GM18502 (cell line): ENCODE measurements around the gene ST3GAL4.

ENCODE experiments used
- ATAC-seq: cut with Tn5 transposase; IDR thresholded peaks from one replicate; pipeline ENCODE4 v1.9.1; 2021; ENCODE audit warnings: mild to moderate bottlenecking; ENCODE audit not compliant: unreplicated experiment, poor library complexity

The ST3GAL4 gene

DNA sequence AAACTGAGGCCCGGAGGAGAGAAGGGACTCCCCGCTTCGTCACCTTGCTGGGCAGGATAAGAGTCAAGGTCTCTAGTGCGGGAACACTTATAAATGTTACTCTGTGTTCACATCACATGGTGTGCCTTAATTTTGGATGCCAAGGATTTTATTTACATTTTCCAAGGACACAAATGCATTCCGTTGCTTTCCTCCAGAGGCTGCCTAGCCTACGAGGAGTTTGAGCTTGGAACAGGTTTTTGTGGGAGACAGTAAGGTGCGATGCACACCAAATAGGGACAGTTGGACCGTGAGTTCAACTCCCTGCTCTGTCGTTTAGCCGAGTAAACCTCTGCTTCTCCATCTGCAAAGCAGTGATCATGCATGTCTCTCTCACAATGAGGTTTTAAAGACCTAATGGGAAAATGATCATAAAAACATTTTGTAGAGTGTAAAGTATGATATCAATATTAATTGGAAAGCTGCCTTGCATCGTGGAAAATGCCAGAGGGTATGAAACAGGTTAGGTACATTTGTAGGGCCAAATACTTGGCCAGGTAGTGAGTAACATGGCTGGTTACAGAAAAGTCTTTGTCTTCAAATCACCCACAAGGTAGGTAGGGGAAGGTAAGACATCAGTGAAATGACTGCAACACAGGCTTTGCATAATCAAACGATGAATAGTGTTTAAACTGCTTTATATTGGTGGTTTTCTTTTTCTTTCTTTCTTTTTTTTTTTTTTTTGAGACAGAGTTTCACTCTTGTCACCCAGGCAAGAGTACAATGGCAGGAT, 61.8 kb downstream of the ST3GAL4 start:
- no peak for ATAC-seq

DNA sequence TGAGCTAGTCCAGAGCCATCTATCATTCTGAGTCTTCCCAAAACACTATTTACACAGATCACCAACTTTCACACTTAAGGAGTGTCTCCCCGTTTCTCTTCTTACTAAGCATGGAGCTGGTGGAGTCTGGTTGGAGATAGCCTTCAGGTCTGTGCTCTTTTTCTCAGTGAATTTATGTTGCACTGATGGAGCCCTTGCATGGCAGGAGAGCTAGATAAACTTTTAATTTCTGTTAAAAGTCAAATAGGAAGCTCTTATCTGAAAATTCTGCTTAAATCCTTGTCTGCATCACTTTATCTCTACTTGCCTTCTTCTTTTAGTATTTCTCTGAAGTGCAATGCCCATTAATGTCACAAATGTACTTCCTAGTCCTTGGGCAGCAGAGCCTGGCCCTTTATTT, 63.4 kb downstream of the ST3GAL4 start:
- no peak for ATAC-seq

DNA sequence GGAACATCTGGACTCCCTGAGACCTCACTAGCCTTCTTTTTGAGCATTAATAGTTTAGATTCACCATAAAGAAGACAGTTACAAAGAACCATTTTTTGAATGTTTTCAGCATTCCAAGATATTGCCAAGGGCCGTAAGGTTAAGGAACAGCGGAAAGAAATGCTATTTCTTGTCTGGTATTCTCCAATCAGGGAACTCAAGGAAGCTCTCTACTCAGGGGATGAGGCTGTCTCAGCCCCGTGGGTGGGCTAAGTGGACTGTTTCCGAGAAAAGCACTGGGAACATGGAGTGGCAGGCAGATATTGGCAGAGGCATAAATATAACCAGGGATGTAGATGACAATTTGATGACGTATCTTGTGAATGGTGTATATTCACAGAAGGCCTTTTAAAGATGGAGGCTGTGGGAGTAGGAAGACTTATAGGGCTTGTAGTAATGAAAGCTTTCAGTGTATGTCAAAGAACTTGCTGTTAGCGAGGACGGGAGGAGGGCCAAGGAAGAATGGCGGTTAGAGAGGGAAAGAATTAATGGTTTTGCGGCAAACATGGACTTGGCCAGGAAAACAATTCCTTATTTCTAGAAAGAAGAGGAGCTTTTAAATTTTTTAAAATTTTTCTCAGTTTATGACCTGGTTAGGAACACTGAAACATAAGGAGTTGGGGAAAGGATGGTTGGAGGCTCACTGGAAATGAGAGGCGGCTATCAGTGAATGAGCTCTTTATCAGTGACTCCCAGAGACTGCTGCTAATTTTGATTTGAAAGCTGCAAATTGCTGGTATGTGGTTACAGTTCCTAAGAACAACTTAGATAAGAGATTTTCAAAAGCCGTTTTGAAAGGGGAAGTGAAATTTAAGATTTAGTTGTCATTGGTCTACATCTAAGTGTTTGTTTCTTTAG, 64.6 kb downstream of the ST3GAL4 start:
- peak; percentile 69 for ATAC-seq

DNA sequence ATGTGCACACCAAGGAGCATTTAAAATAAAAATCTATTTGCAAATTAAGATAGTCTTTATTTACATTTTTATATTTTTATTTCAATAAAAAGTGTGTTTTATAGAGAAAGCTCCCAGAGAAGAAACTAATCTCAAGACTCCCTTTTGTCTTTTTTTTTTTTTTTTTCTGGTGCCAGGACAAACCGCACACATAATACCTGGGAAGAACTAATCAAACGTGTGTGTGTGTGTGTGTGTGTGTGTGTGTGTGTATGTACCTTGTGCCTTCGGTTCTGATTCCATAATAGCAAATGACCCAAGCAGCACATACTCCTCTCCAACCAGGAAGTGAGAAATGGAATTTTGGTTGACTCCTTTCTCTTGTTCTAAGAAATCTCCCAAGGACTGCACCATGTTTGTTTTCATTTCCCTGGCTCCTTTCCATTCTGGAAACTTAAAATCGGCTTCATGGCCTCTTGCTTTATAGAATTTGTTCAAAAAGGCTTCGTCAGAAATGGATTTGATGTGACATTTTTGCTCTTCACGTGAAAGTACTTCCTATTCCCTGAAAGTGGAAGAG, 65.3 kb downstream of the ST3GAL4 start:
- ATAC-seq, result no peak

DNA sequence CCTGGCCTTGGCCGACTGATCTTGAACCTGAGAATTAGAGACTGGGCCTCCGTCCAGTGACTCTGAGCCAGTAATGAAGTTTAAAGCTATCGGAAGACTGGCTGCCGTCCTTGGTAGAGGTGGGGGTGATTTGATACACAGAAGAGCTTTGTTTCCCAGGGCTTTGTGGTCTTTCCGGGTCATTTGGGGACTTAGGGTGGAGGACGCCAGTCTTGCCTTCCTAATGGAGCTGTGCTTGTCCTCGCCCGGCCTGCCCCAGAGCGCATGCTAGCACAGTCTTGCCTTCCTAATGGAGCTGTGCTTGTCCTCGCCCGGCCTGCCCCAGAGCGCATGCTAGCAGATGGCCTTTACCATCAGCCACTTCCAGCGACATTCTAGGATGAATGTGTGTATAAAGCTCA, 65.8 kb downstream of the ST3GAL4 start:
- no peak for ATAC-seq

DNA sequence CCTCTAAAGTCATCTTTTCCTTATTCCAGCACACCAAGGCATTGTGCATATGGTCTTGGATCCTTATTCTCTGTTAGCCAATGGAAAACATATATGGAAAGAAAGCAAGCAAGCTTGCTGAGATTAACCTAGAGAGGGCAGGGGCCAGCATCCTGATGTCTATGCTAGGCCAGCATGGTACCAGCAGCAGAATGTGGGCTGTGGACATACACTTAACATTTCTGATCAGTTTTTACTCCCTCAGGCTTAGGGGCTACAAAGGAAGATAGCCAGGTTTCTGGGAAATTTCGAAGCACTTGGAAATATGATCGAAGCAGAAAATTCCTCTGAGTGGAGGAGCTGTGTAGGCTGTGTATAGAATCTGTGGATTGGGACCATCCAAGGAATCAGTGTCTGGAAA, 67.0 kb downstream of the ST3GAL4 start:
- ATAC-seq, result no peak

DNA sequence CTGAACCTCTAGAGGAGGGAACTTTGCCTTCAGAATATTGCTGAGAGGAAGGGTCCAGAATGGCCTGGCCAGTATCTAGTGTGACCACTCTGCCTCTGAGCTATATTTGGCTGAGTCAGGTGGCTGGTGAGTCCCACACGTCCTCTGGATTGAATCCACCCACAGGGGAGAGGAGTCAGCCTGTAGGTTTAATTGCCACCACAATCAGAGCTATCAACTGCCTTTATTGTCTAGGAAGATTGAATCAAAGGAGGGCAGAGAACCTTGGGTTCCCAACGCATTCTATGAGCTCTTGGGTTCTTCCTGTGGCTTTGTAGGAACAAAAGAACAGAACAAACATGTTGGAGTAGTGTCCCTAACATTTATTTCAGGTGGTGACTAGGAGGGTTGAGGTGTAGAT, 67.7 kb downstream of the ST3GAL4 start:
- no peak for ATAC-seq

DNA sequence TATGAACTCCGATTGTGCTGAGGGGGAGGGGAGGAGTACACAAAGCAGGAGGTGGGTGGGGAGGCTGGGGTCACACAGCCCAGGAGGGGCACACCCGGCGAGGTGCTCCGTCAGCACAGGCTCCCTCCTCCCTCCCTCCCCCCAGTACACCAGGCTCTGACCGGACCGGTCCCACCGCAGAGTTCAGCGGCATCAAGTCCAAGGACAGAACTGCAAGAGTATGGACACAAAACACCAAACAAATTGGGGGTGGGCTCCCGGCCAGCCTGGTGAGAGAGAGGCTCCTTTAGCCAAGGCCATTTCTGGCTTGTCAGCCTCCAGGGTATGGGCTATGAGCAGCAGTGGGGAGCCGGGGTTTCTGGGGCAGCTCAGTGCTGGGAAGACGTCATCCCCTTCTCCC, 68.3 kb downstream of the ST3GAL4 start:
- no peak for ATAC-seq

DNA sequence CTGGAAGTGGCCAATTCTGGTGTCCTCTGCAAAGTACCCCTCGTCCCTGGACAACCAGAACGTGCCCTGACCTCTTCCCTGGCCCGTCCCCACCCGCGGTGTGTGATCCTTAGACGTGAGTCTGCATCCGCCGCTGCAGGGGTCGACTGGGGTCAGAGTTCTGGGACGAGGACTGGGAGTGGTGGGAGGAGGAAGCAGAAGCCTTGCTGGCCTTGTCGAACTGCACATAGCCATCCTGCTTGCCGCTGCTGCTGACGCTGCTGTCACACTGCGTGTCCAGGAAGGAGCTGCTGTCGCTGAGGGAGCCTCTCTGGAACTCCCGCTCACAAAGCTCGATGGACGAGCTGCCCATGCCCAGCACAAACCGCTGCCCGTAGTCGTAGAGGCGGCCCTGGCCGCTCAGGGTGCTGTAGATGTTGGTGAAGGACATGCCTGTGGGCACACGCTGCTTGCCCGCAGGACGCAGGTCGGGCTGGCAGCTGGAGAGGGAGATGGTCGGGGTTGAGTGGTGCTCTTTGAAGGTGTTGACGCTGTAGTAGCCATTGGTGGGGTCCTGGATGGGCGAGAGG, 69.1 kb downstream of the ST3GAL4 start:
- no peak for ATAC-seq

DNA sequence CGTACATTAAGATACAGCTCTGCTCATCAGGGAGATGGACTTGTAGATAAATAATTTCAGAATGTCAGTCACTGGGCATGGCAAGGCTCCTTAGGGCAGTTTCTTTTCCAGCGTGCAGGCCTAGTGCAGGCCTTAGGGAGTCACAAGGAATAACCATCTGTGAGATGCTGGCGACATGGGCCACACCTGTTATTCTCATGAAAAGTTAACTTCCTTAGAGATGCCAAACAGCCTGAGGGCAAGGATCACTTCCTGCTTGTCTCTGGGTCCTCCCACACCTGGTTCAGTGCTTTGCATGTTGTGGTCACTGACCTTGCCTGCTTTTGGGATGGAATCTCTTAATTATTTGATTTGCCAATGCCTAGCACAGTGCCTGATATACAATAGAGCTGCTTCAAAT, 70.6 kb downstream of the ST3GAL4 start:
- no peak for ATAC-seq

DNA sequence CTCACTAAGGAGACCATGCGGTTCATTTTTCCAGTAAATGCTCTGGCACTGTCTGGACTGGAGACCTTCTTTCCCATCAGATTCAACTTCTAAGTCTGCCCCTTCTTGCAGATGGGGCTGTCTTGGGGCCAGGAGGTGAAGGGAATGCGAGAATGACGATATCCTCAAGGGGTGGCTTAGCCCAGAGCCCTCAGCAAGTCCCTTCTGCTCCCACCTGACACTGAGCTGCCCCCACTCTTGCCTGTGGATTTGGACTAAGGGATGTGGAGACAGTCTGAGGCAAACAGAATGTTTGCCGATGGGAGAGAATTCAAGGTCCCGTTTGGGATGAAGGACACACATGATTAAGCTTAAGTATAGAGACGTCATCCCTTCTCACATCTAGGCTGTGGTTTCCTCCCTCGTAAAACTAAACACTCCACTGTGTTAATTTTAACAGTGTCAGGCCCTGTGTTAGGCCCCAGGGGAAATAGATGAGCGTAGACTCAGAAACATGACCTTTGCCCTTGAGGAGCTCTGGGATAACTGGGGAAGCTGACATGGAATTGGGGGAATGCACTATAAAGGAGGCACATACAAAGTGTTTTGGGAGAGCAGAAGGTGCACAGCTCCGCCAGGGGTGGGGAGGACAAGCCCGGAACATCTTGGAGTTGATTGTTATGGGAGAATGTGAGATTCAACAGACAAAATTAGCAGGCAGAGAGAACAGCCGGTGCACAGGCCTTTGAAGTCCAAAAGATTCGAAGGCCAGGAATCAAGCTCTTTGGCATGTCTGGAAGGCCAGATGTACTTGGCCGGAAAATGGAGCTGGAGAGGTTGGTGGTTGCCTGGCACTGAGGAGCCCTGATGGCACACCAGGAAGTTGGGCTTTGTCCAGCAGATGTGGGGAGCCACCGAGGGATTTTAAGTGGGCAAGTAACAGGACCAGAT, 71.6 kb downstream of the ST3GAL4 start:
- ATAC-seq, result peak; percentile 72

DNA sequence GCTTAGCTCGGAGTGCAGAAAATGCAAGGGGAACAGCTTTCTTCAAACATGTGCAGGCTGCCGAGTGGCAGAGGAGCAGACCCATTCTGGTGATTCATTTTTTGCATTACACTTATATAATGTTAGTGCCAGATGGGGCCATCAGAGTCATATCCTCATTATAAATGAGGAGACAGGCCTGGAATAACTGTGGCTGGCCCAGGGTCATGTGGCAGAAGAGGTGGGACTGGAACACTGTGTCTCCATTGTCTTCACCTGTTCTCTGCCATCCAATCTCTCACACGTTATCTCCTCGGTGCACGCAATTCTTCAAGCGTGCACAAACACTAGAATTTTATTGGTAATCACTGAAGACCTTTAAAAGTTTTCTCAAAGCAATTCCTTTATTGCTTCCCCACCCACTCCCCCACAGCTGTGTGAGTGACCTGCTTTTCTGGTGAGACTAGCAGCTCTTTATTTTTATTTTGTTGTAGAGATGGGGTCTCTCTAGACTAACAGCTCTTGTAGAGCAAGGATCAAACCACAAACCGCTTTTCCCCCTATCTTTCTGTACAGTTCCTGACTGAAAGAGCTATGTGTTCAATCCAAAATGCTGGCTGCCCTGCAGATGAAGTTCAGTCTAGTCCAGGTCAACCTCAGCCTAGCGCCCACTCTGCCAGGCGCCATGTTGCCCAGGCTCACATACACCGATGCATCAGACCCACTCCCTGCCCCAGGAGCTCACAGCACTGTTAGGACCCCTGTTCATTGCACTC, 75.3 kb downstream of the ST3GAL4 start:
- ATAC-seq, result no peak

DNA sequence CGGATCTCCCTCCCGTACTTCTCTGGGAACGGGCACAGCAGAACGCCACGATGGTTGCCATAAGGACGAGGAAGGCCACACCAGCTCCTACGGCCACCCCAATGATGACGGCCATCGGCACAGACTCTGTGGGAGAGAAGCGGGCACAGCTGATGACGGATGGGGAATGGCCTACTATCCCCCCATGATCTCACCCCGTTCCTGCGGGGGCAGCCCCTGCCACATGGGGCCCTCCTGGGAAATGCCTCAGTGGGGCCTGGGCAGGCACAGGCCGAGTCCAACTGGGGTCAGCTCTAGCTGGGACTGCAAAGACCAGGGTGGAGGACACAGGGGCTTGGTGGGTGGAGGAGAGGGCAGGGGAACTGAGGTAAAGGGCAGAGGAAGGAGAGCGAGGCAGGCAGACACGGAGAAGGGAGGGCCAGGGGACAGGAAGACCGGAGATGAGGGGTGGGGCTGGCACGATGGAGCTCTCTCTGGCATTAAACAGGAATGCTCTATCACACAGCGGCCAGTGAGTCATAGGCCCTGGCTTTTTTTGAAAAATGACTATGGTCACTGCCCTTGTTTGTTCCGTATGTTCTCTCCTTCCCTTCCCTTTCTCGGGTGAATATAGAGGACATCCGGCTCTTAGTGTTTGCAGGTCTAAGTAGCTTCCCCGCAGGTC, 76.0 kb downstream of the ST3GAL4 start:
- ATAC-seq, result no peak

DNA sequence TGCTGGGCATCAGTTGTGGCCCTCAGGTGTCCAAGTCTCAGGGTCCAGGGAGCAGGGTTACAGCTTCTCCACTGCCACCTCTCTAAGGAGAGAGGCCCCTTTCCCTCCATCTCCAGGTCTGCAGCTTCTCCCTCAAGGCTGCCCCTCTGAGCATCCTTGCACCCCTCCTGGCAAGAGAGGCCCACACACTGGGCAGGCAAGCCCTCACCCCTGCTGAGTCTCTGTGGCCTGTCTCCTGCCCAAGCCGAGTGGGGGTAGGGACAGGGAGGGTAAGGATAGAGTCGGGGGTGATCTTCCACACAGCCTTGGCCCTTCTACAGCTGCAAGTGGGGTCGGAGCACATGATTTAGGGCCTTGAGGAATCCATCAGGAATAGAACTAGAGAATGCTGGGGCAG, 76.6 kb downstream of the ST3GAL4 start:
- ATAC-seq, result no peak

DNA sequence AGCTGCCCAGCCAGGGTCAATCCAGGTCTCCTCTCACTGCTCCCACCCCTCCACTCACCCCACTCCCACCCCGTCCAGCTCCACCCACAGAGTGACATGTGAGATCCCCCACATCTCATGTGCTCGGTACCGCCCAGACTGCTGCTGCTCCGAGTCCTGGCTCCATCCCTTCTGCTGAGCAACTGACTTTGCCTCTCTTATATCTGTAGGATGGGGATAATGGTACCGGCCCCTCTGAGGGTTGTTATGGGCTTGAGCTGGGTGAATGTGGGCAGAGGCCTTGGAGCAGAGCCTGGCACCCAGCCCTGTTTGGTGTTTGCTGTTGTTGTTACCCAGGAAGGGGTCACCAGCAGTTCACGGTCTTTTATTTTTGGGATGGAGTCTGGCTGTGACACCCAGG, 77.0 kb downstream of the ST3GAL4 start:
- no peak for ATAC-seq

DNA sequence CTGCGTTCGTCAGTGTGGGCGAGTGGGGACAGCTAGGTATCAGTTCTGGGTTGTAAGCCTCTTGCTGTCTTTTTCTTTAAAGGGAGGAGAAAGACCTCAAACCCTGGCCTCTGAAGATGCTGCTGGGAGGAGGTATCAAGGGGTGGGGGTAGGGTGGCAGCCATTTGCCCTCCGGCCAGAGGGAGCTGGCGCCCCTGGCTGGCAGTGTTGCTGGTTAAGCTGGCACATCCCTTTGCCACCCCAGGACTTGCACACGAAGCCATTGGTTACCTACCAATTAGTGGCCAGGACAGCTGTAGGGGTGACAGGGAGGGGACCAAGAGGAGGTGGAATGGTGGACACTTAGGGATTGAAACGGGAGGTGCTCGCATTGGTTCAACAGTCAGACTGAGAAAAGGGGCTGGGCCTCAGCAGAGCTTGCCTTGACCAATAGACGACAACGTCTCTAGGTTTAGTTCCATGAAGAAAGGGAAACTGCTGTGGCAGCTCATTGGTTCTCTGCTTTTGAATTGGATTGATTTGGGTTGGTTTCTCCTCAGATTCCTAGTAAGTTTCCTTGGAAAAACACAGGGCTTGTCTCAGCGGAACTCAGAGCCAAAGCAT, 77.9 kb downstream of the ST3GAL4 start:
- no peak for ATAC-seq

DNA sequence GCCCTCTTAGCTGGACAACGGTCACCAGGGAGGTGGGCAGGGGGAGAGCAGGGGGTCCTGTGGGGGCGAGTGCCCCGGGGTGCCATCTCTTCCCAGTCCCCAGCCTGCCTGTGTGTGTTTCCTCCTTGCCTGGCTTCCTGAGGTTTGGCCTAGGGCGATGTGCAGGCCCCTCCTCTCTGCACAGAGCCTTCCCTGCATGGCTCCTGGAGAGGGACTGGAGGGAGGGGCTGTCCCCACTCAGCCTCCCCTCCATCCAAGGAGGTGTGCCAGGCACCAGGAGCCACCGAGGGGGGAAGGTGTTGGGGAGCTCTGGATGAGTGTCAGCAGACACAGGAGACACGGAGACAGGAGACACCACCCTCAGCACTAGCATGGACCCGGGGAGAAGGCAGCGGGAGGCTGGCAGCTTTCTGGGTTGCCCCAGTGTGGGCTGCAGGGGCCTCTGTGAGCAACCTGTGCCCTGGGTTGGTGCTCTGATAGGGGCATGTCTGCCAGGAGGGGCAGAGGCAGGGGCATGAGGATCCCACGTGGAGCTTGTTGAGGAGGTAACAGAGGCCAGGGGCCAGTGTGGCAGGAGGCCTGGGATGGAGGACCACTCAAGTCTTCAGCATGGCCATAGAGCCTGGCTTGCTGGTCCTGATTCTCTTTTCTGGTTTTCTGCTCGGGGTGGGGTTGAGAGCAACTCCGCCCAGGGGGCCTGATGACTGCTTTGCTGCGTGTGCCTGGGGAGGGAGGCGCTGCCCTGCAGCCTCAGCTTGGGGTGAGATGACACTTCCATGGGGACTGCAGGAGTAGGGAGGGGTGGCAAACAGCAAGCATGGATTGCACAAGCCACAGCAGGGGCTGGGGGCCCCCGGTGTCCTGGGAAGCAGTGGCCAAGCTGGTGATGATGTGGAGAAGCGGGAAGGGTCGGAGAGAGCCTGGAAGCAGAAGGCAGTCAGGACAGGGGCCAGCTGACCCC, 78.8 kb downstream of the ST3GAL4 start:
- ATAC-seq, result no peak
